ENCODE results near the gene PCSK1N.

The PCSK1N gene

DNA sequence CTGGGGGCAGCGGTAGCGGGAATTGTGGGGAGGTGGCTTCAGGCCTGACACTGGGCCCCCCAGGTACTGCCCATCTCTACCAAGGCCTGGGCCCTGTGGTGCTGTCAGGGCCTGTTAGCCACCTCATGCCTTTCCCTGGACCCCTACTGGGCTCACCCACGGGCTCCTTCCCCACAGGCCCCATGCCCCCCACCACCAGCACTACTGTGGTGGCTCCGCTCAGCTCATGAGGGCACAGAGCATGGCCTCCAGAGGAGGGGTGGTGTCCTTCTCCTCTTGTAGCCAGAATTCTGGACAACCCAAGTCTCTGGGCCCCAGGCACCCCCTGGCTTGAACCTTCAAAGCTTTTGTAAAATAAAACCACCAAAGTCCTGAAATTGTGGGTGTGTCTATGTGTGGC is 41.5 kb downstream of the PCSK1N start:
- H3K27ac ChIP-seq: no peak overlapping the region
- H3K4me3 ChIP-seq: no peak overlapping the region

DNA sequence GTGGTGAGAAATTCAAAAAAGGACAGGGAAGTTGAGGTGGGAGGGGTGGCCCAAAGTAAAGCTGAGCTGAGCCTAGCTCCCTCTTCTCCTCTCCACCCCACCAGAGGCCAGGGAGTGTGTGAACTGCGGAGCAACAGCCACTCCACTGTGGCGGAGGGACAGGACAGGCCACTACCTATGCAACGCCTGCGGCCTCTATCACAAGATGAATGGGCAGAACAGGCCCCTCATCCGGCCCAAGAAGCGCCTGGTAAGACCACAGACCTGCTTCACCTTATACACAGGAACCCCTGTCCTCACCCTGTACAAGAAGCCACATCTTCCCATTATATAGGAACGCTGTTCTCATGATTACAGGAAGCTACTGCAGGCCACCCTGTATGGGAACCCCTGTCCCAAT is 43.2 kb downstream of the PCSK1N start:
- Histone ChIP-seq H3K4me3 (no peak overlapping the region), H3K27ac (no peak overlapping the region)

GRCh38 chrX:48791063-48791820 is 44.2 kb downstream of the PCSK1N start:
- no peak overlapping the region for H3K27ac ChIP-seq
- no peak overlapping the region for H3K4me3 ChIP-seq

GRCh38 chrX:48790477-48790876 is 44.9 kb downstream of the PCSK1N start:
- Histone ChIP-seq H3K27ac (no peak overlapping the region), H3K4me3 (no peak overlapping the region)

- Histone ChIP-seq H3K4me3 (no peak overlapping the region), H3K27ac (no peak overlapping the region)
Observed at GRCh38 chrX:48789366-48790220, 45.8 kb downstream of the PCSK1N start.

- Histone ChIP-seq H3K27ac (no peak overlapping the region), H3K4me3 (no peak overlapping the region)
Observed at GRCh38 chrX:48787505-48788443, 47.6 kb downstream of the PCSK1N start.

DNA sequence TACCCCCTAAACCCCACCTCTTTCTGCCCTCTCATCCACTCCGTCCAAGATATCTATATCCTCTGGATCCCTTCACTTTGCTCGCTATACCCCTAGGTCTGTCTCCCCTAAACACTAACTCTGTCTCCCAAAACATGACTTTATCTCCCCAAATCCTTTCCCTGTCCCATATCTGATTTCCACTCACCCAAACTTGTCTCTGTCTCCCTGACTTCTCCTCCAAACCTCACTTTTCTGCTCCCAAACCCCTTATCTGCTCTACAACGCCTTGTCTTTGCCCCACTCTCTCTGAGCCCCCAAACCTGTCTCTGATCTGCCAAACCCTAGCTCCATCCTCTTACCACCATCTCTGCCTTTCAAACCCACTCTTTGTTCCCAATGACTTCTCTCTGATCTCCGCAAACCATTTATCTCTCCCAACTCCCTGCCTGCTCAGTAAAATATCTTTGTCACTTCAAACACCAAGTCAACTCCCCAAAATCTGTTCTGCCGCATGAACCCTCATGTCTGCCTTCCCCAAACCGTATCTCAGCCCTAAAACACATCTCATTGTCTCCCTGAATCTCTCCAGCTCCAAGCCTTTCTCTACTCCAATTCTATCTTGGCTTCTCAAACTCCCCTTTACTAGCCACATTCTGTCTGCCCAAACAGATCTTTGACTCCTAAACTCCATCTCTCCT is 48.4 kb downstream of the PCSK1N start:
- H3K4me3 ChIP-seq: no peak overlapping the region
- no peak overlapping the region for H3K27ac ChIP-seq

DNA sequence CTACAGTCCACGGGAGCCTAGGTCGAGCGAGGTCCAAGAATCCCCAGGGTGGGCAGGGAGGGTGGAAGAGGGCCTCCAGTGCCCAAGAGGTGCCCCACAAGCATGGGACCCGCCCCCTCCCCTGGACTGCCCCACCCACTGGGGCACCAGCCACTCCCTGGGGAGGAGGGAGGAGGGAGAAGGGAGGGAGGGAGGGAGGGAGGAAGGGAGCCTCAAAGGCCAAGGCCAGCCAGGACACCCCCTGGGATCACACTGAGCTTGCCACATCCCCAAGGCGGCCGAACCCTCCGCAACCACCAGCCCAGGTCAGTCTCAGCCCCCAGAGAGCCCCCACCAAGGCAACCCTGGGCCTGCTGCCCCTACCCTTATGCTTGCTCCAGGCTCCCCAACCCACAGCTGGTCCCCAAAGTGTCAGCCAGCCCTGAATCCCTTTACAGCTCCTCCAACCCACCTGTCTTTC is 49.0 kb downstream of the PCSK1N start, which contains the start of gene GATA1:
GATA1 (plus strand) TSS at position 250 of the 460 bp plus-strand sequence. CDS start 4,520 bp downstream, outside the sequence.
- H3K4me3 ChIP-seq: no peak within 1 kb of the TSS
- no peak within 1 kb of the TSS for H3K27ac ChIP-seq

DNA sequence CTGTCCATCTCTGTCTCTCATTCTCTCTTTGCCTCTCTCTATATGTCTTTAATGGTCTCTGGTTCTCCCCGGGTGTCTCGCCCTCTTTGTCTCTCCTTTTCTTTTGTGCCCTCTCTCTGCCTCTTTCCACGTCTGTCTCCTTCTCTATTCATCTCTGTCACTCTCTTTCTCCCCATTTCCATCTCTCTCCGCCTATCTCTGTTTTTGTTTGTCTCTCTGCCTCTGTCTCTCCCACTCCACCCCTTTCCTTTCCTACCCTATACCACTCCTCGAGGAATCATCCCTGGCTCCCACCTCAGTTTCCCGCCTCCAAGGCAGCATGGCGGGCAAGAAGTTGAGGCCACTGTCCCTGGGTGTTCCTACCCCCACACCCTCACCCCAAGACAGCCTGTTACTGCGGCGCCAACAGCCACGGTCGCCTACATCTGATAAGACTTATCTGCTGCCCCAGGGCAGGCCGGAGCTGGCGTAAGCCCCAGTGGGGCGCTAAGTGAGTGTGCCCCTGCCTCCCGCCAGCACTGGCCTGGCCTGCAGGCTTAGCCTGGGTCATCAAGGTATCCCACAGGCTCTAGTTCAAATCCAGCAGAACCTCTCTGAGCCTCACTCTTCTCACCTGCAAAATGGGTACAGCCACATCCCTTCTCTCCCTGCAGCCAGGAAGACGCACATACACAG is 49.7 kb downstream of the PCSK1N start:
- no peak overlapping the region for H3K4me3 ChIP-seq
- no peak overlapping the region for H3K27ac ChIP-seq

GRCh38 chrX:48785186-48785539 is 50.2 kb downstream of the PCSK1N start:
- Histone ChIP-seq H3K27ac (no peak overlapping the region), H3K4me3 (no peak overlapping the region)

GRCh38 chrX:48784726-48785125 is 50.7 kb downstream of the PCSK1N start:
- Histone ChIP-seq H3K27ac (no peak overlapping the region), H3K4me3 (no peak overlapping the region)

DNA sequence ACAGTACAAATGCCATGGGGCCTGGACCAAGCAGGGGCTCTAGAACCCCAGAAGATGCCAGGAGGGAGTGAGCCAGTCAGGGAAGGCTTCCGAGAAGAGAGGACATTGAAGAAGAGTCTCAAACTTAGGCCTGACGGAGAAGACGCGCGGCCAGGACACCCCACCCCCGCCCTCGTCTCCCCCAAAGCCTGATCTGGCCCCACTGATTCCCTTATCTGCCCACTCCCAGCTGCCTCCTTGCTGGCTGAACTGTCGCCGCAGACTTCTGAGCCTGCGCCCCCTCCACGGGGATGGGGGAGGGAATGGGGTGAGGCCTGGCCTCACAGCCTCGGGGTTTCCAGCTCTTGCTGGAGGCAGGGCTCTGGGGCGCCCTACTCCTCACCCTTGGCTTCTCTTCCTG is 52.6 kb downstream of the PCSK1N start:
- H3K4me3 ChIP-seq: no peak overlapping the region

DNA sequence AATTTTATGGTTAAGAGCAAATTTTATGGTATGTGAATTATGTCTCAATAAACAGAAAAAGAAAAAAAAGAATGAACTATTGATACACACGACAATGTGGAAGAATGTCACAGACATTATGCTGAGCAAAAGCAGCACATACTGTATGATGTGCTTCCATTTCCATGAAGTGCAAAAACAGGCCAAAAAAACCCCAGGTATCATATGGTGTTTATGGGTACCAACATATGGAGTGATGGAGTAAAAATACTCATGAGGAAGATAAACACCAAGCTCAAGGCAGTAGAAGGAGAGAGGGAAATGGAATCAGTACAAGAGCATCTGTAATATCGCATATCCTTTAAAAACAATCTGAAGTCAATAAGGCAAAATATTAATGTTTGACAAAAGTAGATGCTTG is 53.2 kb downstream of the PCSK1N start:
- no peak overlapping the region for H3K27ac ChIP-seq
- no peak overlapping the region for H3K4me3 ChIP-seq

More for the DNA sequence above, 52.6 kb downstream of the PCSK1N start:
- H3K27ac ChIP-seq: no peak overlapping the region

DNA sequence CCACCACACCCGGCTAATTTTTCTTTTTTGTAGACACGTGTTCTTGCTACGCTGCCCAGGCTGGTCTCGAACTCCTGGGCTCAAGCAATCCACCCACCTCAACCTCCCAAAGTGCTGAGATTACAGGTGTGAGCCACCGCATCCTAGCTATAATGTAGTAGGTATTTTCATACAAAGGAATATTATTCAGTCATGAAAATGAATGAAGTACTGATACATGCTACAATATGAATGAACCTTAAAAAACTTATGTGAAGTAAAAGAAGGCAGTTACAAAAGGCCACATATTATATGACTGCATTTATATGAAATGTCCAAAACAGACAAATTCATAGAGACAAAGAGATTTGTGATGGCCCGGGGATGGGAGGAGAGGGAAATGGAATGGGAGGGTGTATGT is 53.7 kb downstream of the PCSK1N start:
- H3K4me3 ChIP-seq: no peak overlapping the region
- no peak overlapping the region for H3K27ac ChIP-seq

All from skin epidermis (tissue), 12 donors.